ENCODE data around the gene SMIM30. TPM values are rescaled to one million over a fixed set of nuclear protein-coding genes. Genes with fewer than 3 reads are reported as not detected.
"Not testable (repeated sequence)": the region's sequence is repeated elsewhere in the genome, so short reads cannot be mapped to it uniquely, and the experiment has no call there.

Gene SMIM30
- polyA plus RNA-seq, 3 donors: 81.8 to 92.9 (median 82.5) TPM

DNA sequence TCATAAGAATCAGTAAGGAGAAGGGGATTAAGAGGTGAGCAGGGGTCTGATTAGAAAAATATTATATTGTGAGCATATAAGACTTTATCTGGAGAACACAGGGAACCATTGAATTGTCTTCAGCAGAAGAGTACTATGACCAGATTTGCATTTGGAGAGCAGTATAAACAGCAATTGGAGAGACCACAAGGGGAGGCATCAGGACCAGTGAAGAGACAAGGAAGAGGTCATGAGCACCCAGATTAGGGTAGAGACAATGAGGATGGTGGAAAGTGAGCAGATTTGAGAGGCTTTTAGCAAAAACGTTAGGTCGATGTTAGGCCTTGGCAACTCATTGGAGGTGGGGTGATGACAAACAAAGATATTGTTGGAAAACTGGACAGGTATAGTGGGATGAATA, 13.0 kb upstream of the SMIM30 start:
- DNase-seq (ENCODE audit: extremely low read depth in 1 of 11, low read depth in 9 of 11, low spot score in 4 of 11): no peak

DNA sequence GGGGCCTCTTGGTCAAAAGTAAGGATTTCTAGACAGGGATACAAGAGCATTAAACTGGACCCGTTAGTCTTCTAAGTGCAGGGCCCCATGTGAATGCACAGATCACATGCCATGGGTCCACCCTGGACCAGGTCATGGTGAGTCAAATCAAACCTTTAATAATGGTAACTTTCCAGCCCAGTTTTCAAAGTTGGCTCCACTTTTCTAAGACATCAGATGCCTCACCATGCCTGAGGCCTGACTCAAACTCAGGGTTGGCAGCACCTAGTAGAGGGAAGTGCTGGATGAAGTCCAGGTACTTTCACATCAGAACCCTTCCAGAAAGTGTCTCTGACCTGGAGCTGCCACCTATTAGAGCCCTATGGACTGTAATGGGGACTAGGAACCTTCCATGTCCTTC, 9.7 kb upstream of the SMIM30 start:
- DNase-seq (ENCODE audit: extremely low read depth in 1 of 11, low read depth in 9 of 11, low spot score in 4 of 11): no peak

DNA sequence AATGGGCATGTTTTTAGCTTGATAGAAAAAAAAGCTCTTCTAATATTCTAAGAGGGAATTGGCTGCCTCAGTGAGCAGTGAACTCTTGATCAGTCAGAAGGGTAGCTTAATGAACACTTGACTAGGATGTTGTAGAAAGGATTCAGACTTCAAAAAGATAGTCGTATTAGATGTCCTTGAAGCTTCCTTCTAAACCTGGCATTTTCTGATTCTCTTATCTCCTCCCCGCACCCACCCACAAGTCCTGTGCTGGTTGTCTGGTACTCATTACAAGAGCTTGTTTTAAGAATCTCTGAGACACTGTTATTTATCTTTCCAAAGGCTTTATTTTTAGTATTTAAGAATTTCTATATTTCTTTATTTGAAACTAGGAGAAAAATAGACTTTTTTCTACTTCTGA, 7.4 kb upstream of the SMIM30 start:
- DNase-seq (ENCODE audit: extremely low read depth in 1 of 11, low read depth in 9 of 11, low spot score in 4 of 11): no peak

DNA sequence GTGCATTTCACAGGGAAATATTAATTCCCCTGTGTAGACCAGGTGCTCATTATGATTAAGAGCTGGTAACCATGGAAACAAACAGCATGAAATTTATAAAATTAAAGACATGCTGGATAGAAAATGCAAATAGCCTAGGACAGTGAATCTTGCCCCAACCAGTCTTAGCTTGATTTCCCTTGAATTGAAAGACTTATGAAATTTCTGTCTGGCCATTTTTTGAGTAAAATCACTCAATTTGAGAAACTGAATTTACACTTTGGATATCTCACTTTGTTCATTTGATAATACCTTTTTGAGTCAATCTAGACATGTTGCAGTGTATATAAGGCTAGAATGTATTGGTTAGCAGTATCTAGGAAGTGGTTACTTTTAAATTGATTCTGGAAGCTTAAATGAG, 4.4 kb upstream of the SMIM30 start:
- DNase-seq (ENCODE audit: extremely low read depth in 1 of 11, low read depth in 9 of 11, low spot score in 4 of 11): no peak

DNA sequence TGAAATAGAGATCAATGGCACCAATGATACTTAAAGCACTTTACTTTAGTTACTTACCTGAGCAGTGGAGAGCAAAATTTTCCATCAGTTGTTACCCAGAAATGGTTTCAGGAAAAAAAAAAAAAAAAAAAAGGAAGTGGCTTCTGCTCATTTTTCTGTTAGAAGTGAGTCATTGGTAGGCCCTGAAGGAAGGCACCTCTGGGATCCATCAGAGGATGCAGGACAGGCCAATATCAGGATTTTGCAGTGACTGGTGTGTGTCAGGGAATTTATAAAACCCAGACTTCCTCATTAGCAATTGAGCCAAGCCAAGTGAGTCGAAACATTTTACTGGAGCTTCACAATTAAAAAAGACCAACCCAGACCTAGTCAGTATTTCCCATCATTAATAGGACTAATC, 2.3 kb upstream of the SMIM30 start:
- no peak for DNase-seq (ENCODE audit: extremely low read depth in 1 of 11, low read depth in 9 of 11, low spot score in 4 of 11)

DNA sequence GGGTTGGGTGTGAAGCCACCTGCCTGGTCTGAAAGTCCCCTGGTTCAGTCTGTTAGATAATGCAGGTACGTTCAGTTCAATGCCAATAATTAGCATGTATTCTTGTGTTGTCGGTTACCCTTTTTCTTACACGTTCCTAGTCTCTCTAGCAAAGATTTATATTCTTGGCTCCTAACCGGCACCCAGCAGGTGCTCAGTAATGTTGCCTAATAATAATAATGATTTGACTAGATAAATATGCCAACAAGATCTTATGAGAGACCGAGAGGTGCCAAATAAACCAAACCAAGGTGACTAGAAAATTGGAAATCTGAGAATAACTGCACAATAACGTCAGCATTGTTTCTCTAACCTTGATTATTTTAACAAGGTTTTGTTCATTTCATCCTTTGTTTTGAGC, 1.1 kb upstream of the SMIM30 start:
- DNase-seq (ENCODE audit: extremely low read depth in 1 of 11, low read depth in 9 of 11, low spot score in 4 of 11): no peak

DNA sequence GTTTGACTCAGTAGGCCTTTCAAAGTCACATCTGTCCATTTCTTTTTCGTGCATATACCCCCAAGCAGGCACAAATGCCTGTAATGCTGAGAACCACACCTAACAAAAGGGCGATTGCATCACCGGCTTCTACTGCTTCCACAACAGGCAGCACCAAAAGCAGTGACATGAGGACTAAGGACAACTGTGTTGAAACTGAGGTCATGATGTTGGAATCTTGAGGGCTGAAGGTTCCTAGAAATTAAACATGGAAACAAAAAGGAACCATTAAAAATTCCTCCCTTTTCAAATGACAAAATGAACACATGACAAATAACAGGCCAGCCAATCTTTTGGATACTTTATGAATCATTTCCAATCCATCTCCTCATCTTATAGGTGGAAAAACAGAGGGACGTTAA, 980 bp downstream of the SMIM30 start:
- not testable (repeated sequence) for DNase-seq (ENCODE audit: extremely low read depth in 1 of 11, low read depth in 9 of 11, low spot score in 4 of 11)

DNA sequence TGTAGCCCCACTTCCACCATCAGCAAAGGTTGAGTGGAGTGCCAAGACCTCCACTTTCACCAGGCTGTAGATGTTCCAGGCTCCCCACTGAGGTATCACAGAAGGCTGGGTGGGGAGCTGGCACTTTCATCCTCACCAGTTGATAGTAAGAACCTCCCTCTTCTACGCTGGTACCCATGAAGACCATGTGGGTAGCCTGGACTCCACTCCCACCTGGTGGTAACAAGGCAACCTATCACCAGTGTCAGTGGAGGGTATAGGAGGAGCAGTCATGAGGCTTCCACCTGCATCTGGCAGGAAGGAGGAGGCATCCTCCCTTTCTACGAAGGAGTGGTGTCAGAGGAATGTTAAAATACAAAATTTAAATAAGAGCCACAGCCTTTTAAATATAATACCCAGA, 4.4 kb downstream of the SMIM30 start:
- no peak for DNase-seq (ENCODE audit: extremely low read depth in 1 of 11, low read depth in 9 of 11, low spot score in 4 of 11)

DNA sequence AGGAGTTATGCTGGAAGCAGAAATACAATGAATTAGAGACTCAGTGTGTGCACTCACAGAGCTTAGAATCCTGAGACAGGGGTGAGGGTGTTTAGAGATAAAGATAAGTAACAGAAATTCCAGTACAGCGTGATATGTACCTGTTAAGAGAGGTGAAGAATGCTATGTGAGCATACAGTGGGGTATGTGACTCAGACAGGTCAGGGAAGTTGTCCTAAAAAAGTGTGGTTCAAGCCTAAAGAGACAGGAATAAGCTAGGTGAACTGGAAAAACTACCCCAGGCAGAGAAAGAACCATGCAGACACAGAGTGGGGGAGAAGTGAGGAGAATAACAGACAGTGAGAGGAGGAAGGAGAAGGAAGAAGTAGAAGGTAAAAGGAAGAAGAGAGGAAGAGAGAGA, 8.6 kb downstream of the SMIM30 start:
- DNase-seq (ENCODE audit: extremely low read depth in 1 of 11, low read depth in 9 of 11, low spot score in 4 of 11): no peak

DNA sequence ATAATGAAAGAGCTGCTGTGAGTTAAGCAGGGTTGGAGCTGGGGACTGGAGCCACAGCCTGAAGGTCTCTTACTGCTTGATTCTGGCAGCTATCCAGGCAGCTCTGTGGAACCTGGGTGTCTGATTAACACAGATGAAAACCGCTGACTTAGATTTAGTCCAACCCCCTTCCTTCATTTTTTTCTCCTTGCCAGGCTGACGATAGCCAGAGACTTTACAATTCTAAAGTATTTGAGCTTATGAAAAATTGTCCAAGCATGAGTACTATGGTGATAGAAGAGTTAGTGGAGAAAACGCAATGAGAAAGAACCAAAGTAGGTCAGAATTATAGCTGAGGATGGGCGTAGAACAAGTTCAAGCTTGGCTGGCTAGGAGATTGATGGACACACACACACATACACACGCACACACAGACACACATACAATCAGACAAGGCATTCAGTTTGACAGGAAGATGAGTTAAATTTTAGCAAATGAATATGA, 18.2 kb downstream of the SMIM30 start:
- DNase-seq (ENCODE audit: extremely low read depth in 1 of 11, low read depth in 9 of 11, low spot score in 4 of 11): peak in 2 of 11 donors; percentile 26 to 35

DNA sequence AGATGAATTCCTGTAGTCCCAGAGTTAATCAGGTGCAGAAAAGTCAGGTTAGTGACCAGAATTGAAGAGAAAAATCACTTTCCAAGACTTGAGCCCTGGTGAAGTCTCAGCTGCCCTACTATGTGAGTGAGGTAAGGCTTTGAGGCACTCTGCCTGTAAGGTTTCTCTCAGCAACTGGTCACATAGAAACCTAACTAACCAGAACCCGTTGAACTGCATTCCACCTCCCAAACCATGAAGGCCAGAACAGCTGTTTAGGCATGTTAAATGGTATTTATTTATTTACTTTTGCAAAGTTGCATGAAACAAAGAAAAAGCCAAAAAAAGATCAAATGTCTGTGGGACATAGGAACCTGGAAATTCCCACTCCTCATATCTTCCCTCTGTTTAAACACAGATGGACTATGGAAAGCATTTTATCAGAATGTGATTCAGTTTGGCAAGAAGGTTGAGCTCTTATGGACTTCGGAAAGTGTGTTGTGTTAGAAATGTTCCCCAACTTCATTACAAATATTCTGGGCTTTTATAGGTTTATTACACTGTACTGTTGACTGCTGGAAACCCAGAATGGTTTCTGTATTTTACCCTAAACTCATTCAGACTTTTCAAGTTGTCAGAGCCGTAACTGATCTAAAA, 19.0 kb downstream of the SMIM30 start:
- no peak for DNase-seq (ENCODE audit: extremely low read depth in 1 of 11, low read depth in 9 of 11, low spot score in 4 of 11)

DNA sequence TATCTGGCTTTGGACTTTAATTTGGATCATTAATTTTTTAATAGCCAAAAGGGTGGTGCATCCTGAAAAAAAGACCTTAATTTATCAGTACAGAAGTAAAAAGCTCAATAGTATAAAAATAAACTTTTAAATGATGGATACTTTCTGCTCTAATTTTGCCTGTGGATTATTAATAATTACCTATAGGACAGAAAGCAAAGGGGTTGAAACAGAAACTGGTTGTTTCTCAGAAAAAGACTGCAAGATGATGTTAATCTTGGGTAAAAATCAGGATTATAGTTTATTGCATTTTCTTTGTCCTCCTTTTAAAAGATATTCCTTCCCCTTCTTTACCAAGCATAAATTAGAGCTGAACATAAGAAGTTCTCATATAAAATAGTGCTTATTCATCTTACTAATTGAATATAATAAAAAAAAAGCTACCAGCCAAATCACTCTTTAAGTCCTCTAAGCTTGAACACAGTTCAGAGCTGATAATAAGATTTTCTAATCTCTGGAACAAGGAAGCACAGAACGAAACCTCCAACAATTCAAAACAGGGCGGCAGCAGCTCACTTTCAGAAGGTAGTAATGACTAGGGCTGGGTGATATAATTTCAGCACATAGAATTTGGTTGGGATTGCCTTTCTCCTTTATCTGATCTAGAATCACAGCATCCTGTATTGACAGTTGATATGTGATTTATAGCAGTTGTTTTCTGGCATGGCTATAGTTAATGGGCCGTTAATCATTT, 23.7 kb downstream of the SMIM30 start:
- DNase-seq (ENCODE audit: extremely low read depth in 1 of 11, low read depth in 9 of 11, low spot score in 4 of 11): no peak

DNA sequence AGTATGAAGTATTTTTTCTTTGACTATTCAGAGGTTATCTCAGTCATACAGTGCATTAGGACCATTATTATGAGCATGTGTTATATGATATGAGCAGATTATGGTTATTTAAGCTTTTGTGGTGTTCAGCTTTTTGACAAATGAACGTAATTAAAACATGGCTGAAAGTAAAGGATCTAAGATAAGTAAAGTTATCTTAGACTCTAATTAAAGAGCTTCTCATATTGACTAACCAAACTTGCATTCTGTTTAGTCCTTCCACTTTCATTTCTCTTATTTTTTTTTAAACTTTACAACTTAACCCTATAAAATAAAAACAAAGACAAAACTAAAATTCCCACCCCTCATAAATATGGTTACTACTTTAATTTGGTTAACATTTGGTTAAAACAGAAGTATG, 24.8 kb downstream of the SMIM30 start:
- DNase-seq (ENCODE audit: extremely low read depth in 1 of 11, low read depth in 9 of 11, low spot score in 4 of 11): no peak

DNA sequence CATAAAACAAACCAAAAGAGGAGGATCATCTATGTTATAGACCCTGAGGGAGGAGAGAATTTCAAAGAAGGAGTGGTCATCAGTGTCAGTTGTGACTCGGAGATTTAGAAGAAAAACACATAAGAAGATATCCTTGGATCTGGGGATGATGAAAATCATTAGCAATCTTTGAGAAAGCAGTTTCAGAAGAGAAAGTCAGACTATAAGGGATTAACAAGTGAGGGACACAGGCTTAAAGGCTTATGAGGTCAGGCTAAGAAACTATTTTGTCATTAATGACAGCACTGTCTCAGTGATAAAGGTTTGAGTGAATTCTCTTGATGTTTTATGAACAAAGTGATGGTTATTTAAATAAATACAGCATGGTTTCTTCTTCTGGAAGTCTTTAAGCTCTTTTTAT, 25.6 kb downstream of the SMIM30 start:
- no peak for DNase-seq (ENCODE audit: extremely low read depth in 1 of 11, low read depth in 9 of 11, low spot score in 4 of 11)

DNA sequence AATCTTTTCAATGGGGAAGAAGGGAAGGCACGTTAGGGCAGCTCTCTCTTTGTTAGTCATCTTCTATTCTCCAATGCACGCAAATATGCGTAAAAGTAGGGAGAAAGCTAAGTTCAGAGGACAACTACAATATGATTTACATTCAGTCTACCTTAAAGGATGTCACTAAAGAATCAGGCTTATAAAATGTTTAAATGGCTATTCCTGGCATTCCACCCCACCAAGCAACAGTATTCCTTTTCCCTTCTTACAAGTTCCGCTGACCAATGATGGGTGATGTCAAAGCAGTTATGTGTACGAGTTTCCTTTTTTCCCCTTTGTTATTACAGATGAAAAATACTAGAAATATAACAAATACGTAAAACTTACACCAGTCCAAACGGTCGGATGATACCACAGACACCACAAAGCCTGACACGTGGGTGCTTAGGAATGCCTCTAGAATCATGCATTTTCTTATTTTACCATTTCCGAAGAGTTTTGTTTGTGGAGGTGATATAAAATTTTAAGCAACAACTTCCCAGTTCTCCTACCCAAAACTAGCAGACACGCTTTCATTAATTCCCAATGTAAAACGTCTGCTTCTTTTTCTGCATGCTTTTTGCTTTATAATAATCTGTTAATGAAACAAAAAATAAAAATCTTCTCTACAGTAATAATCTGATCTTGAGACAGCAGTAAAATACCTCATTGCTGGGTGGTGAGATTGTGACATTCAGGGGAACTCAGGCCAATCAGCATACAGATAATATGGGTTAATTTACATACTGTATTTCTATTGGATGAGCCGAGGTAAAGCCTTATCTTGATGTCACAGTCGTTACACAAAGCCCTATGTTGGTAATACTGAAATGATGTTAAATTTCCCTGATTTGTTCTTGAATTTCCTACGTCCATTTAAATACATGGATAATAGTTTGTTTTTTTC, 31.0 kb downstream of the SMIM30 start:
- DNase-seq (ENCODE audit: extremely low read depth in 1 of 11, low read depth in 9 of 11, low spot score in 4 of 11): no peak

DNA sequence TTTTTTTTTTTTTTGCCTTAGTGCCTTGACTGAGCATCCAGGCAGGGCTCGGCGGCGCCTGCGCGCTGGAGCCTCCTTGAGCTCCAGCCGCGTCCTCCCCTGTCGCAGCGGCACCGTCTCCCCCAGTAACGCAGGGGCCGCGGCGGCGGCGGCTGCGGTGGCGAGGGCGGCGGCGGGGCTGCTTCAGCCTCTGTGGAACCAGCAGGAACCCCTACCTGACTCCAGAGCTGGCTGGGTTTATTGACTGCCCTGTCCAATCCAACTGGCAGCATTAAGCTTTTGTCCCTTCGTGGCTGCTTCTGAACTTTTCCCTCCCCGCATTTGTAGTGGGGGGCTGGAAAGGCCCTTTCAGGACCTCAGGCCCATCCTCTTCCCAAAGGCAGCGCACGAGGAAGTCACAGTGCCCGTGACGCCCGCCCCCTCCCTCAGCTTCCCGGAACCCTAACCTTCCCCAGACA, 31.9 kb downstream of the SMIM30 start, which contains the start of gene GPR85:
Gene GPR85, minus strand, starts transcription at position 397 of the 458 bp plus-strand sequence. CDS start 2,106 bp downstream, outside the sequence.
- DNase-seq (ENCODE audit: extremely low read depth in 1 of 11, low read depth in 9 of 11, low spot score in 4 of 11): peak in 4 of 11 donors; percentile 29 to 59 (median 52)

DNA sequence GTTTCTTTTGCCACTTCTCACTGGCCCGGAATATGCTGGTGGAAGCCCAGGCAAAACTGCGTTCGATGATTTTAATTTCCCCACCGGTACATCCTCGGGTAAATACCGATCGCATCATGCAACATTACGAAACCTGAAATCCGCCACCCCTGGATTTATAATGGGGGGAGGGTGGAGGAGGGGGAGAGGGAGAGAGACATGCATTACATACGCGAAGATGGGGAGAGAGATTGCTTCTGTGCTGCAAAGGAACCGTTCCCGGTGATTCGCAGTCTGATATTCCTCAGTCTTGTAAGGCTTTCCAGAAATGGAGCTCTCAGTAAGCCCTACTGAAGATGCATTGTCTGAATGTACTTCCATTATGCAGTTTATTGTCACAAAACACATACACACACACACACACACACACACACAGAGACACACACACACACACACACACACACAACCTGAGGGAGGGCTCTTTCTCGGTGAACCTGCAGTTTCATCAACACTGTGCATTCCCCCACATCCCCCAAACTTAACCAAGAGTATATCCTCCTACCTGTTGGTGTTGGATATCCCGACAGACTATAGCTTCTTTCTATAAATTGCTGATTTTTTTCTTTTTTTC, 32.5 kb downstream of the SMIM30 start:
- DNase-seq (ENCODE audit: extremely low read depth in 1 of 11, low read depth in 9 of 11, low spot score in 4 of 11): no peak

DNA sequence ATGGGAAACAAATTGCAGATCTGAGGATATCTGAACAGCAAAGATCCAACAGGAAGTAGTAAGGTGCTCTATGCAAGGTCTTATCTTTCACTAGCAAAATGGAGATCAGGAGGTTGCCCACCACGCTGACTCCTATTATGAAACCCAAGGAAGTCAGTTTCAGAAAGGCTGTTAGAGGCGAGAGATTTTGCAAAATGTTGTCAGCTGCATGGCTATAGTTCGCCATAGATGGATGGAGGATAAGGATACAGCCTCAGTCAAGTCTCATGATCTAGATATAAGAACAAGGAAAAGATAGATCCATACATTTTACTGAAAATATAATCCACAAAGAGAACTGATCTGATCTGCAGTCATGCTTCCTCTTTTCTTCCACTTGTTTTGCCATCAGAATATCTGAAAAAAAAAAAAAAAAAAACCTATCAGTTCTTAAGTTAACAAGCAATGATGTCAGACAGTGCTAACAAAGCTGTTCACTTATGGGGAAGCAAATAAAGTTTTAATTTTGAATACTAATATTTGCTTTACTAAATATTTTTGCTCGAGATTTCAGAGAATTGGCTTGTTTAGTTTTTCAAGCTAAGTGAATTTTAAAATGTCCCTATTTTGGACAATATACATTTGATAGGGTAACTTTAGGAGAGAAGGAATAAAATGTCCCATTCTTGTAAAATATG, 33.7 kb downstream of the SMIM30 start:
- DNase-seq (ENCODE audit: extremely low read depth in 1 of 11, low read depth in 9 of 11, low spot score in 4 of 11): no peak
